AG08395 (cell line): ENCODE results near the gene MFN1.

Experiments
- DNase-seq: peaks from one replicate; pipeline ENCODE4 v3.0.0; 2012; ENCODE audit warnings: mixed read lengths, low spot score

Gene MFN1

DNA sequence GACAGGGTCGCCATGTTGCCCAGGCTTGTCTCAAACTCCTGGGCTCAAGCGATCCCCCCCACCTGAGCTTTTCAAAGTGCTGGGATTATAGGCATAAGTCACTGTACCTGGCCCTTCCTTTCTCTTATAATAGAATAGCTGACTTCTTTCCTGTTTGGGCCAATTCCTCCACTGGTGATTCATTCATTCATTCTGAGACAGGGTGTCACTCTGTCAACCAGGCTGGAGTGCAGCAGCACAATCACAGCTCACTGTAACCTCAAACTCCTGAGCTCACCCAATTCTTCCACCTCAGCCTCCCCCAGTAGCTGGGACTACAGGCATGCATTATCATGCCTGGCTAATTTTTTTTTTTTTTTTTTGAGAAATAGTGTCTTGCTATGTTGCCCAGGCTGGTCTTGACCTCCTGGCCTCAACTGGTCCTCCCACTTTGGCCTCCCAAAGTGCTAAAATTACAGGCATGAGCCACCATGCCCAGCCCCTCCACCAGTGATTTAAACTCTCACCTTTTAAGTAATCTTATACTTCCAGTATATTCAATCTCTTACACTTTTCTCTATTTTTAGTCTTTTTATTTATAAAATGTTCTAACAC lies 82.9 kb downstream of the MFN1 start:
- no peak for DNase-seq

DNA sequence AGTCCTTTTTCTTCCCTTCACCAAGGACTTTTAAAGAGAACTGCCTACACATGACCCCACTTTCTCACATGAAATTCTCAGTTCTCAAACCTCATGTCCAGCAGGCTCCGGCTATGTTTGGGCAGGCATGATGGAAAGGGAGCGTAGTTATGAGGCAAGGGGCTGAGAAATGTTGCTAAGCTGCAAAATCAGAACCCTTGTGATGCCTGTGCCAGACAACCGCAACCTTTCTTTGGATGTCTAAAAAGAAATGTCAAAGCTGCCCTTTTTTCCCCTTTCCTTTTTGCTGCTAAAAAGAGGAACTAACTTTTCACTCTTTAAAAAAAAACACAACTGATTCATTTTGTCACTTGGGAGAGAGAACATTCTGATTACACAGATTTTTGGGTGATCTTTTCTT lies 84.5 kb downstream of the MFN1 start:
- DNase-seq, result no peak

- no peak for DNase-seq
These were observed 84.9 kb downstream of the MFN1 start for GRCh38 chr3:179432451-179432850.

- DNase-seq, result no peak
These were observed 89.0 kb downstream of the MFN1 start for GRCh38 chr3:179436517-179436916.

GRCh38 chr3:179438841-179439240 lies 91.3 kb downstream of the MFN1 start:
- DNase-seq, result no peak
